EL (cell line): ENCODE results near the gene FBXO44.
"Not testable (repeated sequence)": the region's sequence is repeated elsewhere in the genome, so short reads cannot be mapped to it uniquely, and the experiment has no call there.

Experiments
- DNase-seq: peaks from one replicate; pipeline ENCODE4 v3.0.0-alpha.2; 2016

Gene FBXO44, protein sequence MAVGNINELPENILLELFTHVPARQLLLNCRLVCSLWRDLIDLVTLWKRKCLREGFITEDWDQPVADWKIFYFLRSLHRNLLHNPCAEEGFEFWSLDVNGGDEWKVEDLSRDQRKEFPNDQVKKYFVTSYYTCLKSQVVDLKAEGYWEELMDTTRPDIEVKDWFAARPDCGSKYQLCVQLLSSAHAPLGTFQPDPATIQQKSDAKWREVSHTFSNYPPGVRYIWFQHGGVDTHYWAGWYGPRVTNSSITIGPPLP

DNA sequence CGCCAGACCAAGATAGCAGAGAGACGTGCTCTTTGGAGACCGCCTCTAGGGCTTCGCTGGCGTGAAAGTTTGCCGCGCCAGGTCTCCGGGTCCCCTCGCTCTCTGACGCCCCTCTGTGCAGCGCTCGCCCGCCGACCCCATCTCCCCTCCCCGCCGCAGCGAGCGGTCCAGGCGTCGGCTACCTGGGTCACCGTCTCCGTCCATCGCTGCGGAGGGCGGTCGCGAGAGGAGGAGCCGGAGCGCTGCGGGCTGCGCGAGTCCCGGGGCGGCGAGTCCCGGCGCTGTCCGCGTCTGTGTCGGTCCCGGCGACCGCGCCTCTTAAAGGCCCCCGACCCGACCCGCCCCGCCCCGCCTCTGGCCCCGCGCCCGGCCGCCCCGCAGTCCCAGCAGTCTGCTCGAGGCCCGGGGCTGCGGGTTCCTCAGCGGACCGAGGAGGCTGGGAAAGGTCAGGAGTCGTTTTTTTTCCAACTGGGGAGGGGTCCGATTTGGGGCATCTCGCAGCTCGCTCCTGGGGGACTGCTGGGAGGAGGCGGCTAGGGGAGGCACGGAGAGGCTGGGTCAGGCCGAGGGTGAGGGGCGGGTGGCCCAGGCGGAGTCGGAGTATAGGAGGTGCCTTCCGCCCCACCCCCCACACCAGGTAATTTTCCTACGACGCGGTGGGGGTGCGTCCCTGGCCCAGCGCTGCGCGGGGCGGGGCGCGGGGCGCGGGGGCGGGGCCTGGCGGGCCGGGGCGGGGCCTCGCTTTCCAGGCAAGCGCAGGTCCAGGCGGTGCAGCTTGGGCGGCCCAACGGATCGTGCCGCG, at the start of gene FBXO44, which contains the start of gene FBXO2:
FBXO44 (plus strand) TSS at position 741 of the 802 bp plus-strand sequence. CDS start 959 bp downstream, outside the sequence.
FBXO2 (minus strand) TSS at position 293 of the 802 bp plus-strand sequence; CDS start at position 204, 89 bp downstream.
- DNase-seq: peak; percentile 21

DNA sequence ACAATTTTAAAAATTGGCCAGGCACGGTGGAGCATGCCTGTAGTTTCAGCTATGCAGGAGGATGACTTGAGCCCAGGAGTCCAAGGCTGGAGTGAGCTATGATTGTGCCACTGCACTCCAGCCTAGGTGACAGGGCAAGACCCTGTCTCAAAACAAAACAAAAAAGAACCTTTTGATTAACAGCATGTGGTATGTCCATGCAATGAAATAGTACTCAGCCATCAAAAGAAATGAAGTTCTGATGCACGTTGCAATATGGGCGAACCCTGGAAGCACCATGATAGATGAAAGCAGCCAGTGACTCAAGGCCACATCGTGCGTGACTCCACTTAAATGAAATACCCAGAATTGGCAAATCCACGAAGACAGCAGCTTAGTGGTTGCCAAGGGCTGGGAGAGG, 47.9 kb upstream of the FBXO44 start:
- no peak for DNase-seq

DNA sequence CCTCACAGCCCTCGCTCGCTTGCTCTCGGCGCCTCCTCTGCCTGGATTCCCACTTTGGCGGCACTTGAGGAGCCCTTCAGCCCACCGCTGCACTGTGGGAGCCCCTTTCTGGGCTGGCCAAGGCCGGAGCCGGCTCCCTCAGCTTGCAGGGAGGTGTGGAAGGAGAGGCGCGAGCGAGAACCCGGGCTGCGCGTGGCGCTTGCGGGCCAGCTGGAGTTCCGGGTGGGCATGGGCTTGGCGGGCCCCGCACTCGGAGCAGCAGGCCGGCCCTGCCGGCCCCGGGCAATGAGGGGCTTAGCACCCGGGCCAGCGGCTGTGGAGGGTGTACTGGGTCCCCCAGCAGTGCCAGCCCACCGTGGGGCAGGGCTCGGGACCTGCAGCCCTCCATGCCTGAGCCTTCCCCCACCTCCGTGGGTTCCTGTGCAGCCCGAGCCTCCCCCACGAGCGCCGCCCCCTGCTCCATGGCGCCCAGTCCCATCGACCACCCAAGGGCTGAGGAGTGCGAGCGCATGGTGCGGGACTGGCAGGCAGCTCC, 46.0 kb upstream of the FBXO44 start:
- not testable (repeated sequence) for DNase-seq

DNA sequence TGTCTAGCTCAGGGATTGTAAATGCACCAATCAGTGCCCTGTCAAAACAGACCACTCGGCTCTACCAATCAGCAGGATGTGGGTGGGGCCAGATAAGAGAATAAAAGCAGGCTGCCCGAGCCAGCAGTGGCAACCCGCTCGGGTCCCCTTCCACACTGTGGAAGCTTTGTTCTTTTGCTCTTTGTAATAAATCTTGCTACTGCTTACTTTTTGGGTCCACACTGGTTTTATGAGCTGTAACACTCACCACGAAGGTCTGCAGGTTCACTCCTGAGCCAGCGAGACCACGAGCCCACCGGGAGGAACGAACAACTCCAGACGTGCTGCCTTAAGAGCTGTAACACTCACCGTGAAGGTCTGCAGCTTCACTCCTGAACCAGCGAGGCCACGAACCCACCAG, 45.3 kb upstream of the FBXO44 start:
- DNase-seq: not testable (repeated sequence)

DNA sequence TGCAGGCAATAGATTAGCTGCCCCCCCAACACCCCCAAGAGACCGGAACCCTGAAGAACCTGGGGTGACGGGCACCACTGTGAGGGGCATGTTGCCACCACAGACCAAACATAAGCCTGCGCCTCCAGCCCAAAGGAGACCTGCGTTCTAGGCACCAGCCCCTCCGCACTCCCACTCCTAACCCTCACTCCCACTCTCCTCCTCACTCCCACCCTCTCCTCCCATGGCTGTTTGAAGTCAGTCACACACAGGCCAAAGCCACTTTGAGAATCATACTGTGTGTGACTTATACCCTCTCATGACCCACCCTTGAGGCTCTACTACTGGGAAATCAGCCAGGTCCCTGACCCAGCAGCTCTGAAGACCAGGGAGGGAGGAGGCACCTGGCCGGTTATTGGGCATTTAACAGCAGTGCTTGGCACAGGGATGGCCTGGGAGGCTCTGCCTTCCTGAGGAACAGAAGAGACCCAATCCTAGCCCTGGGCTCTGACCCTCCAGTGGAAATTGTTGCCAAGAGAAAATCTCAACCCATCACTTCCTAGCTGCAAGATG, 44.0 kb upstream of the FBXO44 start:
- no peak for DNase-seq

DNA sequence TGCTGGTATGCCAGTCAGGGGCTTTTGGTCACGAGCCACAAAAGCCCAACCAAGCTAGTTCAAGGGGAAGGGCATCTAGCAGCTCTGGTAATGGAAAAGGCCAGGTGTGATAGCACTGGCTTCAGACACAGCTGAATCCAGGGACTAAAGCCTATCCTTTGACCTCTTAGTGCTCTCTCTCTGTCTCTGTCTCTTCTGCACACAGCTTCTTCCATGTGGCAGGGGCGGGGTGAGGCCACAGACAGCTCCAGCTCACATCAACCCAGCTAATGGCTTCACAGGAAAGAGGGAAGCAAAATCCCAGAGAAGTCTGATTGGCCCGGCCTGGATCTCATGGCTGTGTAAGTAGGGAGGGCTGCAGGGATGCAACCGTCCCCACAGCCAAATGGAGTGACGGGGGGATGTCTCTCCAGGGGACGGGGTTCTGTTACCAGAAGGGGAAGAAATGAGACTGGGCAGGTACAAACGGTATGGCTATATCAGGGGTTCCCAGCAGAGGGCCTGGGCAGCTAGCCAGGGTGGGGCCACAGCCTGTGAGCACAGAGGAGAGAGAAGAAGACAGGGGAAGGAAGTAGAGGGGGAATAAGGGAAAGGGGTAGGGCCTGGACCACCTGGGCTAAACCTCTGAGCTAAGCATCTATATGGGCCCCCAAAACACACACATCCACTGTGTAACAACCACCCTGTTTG, 42.9 kb upstream of the FBXO44 start:
- no peak for DNase-seq

DNA sequence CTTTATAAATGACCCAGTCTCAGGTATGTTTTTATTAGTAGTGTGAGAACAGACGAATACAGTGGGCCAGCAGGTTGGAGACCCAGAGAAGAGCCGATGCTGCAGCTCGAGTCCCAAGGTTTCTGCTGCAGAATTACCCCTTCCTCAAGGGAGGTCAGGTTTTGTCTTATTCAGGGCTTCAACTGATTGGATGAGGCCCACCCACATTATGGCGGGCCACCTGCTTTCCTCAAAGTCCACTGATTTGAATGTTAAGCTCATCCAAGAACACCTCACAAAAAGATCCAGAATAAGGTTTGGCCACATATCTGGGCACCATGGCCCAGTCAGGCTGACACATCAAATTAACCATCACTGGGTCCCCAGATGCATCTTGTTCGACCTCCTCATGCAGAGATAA, 41.3 kb upstream of the FBXO44 start:
- no peak for DNase-seq

DNA sequence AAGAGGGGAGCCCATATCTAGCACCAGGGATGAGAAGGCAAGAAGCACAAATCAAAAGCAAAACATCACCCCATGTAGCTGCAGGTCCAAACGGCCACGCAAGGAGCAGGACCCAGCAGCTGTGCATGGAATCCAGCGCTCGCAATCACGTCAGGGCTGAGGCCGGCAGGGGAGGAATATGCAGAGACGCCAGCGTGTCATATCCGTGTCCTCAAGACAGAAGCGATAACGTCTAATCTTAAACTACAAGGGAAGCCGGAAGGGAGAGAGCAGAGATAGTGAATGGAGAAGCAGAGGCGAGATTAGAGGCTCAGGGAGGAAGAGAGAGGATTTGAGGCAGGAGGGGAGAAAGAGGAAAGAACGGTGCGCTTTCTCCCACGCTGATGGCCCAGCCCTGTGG, 39.6 kb upstream of the FBXO44 start:
- DNase-seq: no peak

DNA sequence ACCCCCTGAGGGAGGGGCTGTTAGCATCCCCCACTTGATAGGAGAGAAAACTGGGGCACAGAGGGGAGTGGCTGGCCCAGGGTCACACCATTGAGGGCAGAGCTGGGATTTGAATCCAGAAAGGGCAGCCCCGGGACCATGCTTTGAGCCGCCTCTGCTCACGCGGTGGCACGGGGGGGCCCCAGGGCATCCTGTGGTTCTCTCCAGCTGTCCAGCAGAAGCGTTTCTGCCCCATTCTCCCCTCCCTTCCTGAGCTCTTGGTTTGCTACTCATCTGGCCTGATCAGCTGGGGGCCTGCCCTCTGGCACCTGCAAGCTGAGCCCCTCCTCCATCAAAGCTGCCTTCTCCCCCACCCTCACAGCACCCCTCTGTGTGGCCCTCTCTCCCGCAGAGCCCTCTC, 37.9 kb upstream of the FBXO44 start:
- DNase-seq: no peak

DNA sequence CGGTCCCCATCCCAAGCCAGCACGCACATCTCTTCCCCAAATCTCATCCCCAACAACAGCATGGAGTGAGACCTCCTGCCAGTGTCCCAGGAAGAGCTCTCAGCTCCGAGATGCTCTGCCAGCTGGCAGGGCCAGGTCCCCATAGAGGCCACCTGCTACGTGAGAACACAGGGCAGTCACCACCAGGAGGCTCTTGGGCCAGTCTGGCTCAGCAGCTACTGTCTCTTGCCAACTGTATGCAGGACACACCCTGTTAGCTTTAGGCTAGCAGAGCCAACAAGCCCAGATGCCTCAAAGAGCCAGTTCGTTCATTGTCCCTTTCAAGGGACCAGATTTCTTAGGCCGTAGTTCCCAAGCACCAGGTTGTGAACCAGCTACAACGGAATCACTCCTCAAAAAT, 37.4 kb upstream of the FBXO44 start:
- no peak for DNase-seq

DNA sequence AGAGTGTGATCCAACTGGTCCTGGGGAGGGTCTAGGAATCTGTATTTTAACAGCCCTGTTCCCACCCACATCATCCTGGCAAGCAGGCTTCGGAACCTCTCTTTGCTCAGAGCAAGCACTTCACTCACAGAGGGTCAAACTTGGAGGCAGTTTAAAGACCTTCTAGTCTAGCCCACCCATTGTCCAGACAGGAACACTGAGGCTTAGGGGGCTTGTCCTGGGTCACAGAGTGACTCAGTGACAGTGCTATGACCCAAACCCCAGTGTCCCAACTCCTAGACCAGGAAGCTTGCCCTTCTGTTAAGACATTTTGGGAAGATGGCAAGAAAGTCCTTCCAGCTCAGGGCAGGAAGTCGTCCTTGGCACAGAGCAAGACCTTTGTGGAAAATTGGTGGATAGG, 36.9 kb upstream of the FBXO44 start:
- DNase-seq: no peak

DNA sequence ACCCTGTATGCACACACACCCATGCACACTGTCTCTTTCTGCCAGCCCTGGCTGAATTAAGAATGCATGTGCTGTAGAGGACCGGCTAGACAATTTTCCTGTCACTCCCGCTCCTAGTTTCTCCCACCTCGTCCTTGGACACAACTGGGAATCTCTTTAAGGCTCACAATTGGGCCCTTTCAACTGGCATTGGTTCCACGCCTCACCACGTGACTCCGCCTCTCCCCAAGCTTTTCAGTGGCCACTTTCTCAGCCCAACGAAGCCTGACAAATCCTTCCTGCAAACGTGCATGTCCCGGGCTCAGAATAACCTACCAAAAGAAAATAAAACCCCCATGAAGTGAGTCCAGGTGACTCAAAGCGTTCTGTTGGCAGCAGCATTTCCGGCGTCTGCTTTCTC, 34.3 kb upstream of the FBXO44 start:
- no peak for DNase-seq

DNA sequence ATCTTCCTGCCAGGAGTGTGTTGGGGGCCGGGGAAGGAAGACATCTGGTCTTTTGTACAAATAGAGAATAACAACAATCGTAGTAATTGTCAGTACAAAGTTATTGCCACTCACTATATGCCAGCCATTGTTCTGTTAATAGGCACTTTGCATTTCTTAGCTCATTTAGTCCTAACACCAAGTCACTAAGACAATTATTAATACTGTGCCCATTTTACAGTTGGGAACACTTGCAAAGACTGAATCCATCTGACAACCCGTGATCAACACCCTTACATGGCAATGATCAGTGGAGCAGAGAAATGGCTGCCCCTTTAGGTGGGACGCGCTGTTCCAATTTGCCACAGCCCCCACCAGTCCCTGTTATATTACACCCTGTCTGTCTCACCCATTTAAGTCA, 33.8 kb upstream of the FBXO44 start:
- DNase-seq: no peak

DNA sequence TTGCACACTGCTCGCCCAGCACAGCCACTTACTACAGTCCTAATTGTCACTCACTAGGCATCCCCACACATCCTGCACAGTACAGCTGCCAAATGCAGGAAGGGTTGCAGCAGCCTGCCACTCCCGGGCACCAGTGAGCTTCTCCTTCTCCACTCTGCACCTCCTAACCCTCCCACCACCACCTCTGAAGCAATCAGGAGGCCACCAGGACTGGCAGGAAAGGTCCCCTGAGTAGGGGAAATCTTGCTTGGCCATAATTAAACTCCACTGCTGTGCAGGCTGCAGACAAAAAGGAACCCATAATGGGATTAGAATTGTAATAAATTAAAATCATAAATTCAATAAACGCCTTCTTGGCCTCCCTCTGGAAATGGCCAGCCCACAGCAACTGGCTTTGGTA, 32.3 kb upstream of the FBXO44 start:
- no peak for DNase-seq

DNA sequence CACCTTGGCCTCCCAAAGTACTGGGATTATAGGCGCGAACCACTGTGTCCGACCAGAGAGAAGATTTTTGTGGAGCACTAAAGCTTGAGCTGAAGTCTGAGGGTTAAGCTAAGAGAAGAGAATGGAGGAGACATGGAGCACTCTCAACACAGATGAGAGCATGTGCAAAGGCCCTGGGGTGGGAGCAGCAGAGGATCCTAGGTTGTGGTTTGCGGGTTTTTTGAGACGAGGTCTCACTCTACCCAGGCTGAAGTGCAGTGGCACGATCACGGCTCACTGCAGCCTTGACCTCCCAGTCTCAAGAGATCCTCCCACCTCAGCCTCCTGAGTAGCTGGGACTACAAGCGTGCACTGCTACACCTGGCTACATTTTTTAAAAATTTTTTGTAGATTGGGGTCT, 31.0 kb upstream of the FBXO44 start:
- no peak for DNase-seq

DNA sequence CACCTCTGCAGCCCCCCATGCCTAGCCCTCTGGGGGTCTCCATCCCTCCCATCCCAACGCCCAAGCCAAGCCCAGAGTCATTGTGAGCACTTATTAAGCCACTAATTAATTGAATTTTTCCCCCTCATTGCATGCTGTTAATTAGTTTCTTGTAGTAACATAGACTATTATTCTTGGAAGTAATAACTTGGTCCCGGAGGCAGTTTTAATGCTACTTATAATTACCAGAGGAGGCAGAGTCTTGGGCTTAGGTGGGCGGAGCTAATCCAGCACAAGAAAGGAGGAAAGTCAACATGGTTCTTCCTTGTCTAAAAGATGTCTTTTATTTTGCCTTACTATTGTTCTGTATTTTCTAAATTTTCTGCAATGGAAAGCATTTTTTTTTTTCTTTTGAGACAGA, 28.1 kb upstream of the FBXO44 start:
- DNase-seq: no peak

DNA sequence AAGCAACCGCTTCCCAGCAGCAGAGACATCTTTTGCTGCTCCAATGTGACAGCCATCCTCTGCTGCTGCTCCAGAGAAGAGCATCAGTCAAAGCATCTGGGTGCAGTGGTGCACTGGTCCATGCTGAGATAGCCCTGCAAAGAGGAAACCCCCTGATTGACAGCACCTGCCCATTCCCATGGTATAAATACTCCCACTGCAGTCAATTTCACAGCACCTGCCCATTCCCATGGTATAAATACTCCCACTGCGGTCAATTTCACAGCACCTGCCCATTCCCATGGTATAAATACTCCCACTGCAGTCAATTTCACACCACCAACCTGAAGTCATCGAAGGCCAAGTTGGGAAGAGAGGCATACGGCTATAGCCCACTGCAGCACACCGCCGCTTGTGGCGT, 25.9 kb upstream of the FBXO44 start:
- DNase-seq: no peak

DNA sequence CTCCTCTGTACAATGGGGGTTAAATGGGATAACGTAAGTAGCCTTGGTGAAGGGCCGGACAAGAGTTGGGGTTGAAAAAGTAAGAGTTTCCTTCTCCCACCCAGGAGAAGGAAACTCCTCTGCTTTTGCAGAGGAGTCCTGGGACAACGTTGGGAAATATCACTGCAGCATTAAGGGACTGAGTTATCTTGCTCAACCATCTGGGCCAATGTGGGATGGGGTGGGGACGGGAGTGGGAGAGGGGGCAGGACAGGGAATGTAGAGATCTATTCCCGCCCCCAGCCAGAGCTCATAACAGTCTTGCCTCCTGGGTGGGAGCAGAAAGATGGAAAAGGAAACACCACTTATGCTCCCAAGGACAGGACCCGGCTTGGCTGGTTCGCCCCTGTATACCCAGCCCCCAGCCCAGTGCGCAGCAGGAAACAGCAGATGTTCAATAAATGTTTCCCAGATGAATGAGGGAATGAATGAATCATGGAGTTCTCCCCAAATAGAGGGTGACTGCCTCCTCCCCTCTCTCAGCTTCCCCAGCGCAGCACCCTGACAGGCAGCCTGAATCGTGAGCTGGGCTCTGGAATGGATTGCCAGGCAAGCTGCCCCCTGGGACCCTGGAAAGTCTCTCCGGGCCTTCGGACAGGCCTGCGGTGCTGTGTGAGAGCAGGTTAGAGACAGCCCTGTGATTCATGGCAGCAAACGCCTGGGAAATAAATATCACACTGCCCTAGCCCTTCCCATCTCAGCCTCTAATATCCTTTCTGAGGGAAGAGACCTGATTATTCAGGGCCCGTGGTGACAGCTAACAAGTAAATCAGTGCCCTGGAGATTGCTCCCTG, 25.3 kb upstream of the FBXO44 start:
- DNase-seq: no peak

DNA sequence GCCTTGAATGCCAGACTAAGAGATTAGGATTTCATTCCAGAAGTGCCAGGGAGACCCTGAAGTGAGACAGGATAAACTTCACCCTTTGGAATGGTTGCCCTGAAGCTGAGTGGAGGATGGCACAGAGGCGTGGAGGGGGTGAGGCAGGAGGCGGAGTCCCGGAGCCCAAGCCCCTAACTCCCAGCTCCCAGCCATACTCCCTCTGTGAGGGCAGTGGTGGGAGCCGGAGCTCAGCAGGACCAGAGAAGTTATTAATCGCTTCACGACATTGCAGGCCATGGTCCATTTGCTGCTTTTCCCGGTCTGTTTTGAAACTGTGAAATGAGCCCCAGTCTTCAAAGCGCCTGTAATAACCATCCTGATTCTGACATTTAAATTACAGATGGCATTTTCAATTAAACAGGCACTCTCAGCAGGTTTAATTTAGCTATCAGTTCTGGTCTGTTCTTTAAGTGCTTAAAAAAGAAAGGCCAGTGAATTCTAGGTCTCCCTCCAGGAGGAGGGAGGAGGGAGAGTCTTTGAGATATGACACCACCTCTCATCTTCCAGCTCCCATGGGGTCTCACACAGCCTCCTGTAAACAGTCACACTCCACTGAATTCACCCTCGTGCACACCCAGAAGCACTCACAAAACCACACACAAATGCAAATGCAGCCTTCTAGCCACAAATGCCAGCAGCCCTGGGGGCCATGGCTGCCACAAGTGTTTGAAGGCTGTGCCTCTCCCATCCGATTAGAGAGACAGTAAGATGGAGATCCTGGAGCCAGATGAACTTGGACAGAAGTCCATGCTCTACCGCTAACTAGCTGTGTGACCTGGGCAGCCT, 20.1 kb upstream of the FBXO44 start:
- DNase-seq: no peak

DNA sequence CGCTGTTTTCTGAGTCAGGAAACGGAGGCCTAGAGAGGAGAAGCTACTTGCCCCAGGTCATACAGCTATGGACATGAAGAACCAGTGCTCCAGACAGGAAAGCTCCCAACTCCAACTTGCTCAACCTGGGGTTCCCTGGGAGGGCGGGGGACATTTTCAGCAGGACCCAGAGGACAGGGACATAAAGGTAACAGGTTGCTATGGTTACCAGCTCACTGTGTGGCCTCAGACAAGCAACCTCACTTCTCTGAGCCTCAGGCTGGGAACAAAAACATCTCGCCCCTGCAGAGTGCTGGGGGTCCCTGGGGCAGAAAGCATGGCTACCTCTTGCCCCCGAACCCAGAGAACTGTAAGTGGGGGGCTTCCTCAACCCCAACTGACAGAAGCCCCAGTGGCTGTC, 16.6 kb upstream of the FBXO44 start:
- DNase-seq: no peak

DNA sequence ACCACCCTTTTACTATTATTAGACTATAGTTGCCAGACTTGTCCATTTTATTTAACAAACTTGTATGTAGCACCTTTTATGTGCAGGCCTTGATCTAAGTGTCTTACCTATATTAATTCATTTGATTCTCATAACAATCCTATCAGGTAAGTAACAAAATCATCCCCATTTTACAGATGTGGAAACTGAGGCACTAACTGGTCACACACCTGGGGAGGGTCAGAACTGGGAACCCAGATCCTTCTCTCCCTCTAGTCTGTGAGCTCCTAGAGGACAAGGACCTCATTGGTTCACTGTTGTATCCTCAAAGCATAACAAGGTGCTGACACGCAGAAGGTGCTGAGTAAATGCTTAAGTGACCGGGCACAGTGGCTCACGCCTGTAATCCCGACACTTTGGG, 15.3 kb upstream of the FBXO44 start:
- DNase-seq: no peak
